SU-DHL-6 (cell line): ENCODE data around the gene TMEM8B.

ENCODE experiments used
- H2AFZ ChIP-seq: fragments of 200-600 bp; sonication (generic); 2 replicates; pipeline ENCODE4 v1.6.1; 2014; ENCODE audit warnings: low read depth, mild to moderate bottlenecking, moderate library complexity, mixed read lengths, antibody characterized with exemption, low read length; ENCODE audit not compliant: severe bottlenecking
- H3F3A ChIP-seq: fragments of 200-600 bp; shearing (Covaris generic); 2 replicates; pipeline ENCODE4 v1.6.0; 2016; ENCODE audit warnings: antibody characterized with exemption, mild to moderate bottlenecking; ENCODE audit not compliant: insufficient read depth
- H3K27ac ChIP-seq: fragments of 200-600 bp; sonication (generic); 2 replicates; pipeline ENCODE4 v1.5.1; 2016; ENCODE audit warnings: low read depth, mild to moderate bottlenecking, low read length, moderate library complexity, mixed read lengths
- H3K27me3 ChIP-seq: fragments of 200-600 bp; sonication (generic), shearing (Covaris generic); 2 replicates; pipeline ENCODE4 v1.6.0; 2014; ENCODE audit warnings: mild to moderate bottlenecking, low read length
- H3K36me3 ChIP-seq: fragments of 200-600 bp; sonication (generic); 2 replicates; pipeline ENCODE4 v1.6.1; 2014; ENCODE audit warnings: mild to moderate bottlenecking, low read length, mixed read lengths
- H3K4me2 ChIP-seq: fragments of 300-600, 200-600 bp; shearing (Covaris generic), sonication (generic); 2 replicates; pipeline ENCODE4 v1.6.0; 2014; ENCODE audit warnings: low read length, low read depth, mild to moderate bottlenecking; ENCODE audit not compliant: poor library complexity, severe bottlenecking
- H3K4me3 ChIP-seq: fragments of 200-600 bp; sonication (generic); 2 replicates; pipeline ENCODE4 v1.5.1; 2014; ENCODE audit warnings: antibody characterized with exemption, low read length, mild to moderate bottlenecking, mixed read lengths; ENCODE audit not compliant: insufficient read depth, poor library complexity, severe bottlenecking
- H3K79me2 ChIP-seq: fragments of 200-600 bp; sonication (generic); 2 replicates; pipeline ENCODE4 v1.6.1; 2014; ENCODE audit warnings: mild to moderate bottlenecking, low read length, moderate library complexity; ENCODE audit not compliant: insufficient read depth
- H3K9ac ChIP-seq: fragments of 200-600 bp; sonication (generic); 2 replicates; pipeline ENCODE4 v1.7.0; 2014; ENCODE audit warnings: mild to moderate bottlenecking, low read length
- H3K9me2 ChIP-seq: fragments of 200-600 bp; sonication (generic); replicated peaks from 2 replicates; pipeline ENCODE4 v1.6.1; 2014; ENCODE audit warnings: low read length; ENCODE audit not compliant: insufficient read depth
- H3K9me3 ChIP-seq: fragments of 200-600 bp; sonication (generic); 2 replicates; pipeline ENCODE4 v1.6.1; 2014; ENCODE audit warnings: low read length, mixed read lengths; ENCODE audit not compliant: insufficient read depth
- H4K20me1 ChIP-seq: fragments of 200-600 bp; sonication (generic); 2 replicates; pipeline ENCODE4 v1.6.1; 2014; ENCODE audit warnings: low read depth, mild to moderate bottlenecking, antibody characterized with exemption, low read length, moderate library complexity, mixed read lengths
- CTCF ChIP-seq: fragments of 200-600 bp; sonication (generic); IDR thresholded peaks from one replicate; pipeline ENCODE4 v1.5.1; 2017; ENCODE audit warnings: antibody characterized with exemption, mild to moderate bottlenecking, low read length, moderate library complexity; ENCODE audit not compliant: insufficient read depth, poor library complexity, severe bottlenecking
- EZH2phosphoT487 ChIP-seq: fragments of 200-600 bp; sonication (generic), shearing (Covaris generic); conservative IDR thresholded peaks from 2 replicates; pipeline ENCODE4 v1.6.1; 2018; ENCODE audit warnings: mild to moderate bottlenecking, antibody characterized with exemption, low read length, moderate library complexity, mixed read lengths

The TMEM8B gene

GRCh38 chr9:35789541-35789940, 39.5 kb upstream of the TMEM8B start:
- no peak for TF ChIP-seq EZH2phosphoT487
- no peak for TF ChIP-seq CTCF
- no peaks in the 10 kb centered on the region for H3K27me3 ChIP-seq
- H3K9me2 ChIP-seq: no peaks in the 10 kb centered on the region
- H3K9me3 ChIP-seq: no peaks in the 10 kb centered on the region
- no peak overlapping the region for H3K4me2 ChIP-seq
- no peak overlapping the region for H3K27ac ChIP-seq
- no peak overlapping the region for H3K9ac ChIP-seq
- no peaks in the 10 kb centered on the region for H3K36me3 ChIP-seq
- no peak overlapping the region for H2AFZ ChIP-seq
- no peaks in the 10 kb centered on the region for H3K79me2 ChIP-seq
- H3K4me3 ChIP-seq: no peak overlapping the region
- H4K20me1 ChIP-seq: no peaks in the 10 kb centered on the region
- no peaks in the 10 kb centered on the region for H3F3A ChIP-seq

- no peak overlapping the region for H3K4me3 ChIP-seq
- no peaks in the 10 kb centered on the region for H3K79me2 ChIP-seq
- no peak overlapping the region for H3K27ac ChIP-seq
- H4K20me1 ChIP-seq: no peaks in the 10 kb centered on the region
- H3K27me3 ChIP-seq: no peaks in the 10 kb centered on the region
- no peak overlapping the region for H3K4me2 ChIP-seq
- no peak overlapping the region for H3K9ac ChIP-seq
- no peaks in the 10 kb centered on the region for H3F3A ChIP-seq
- H3K36me3 ChIP-seq: no peaks in the 10 kb centered on the region
- TF ChIP-seq EZH2phosphoT487 (no peak), CTCF (no peak)
- no peaks in the 10 kb centered on the region for H3K9me3 ChIP-seq
- no peaks in the 10 kb centered on the region for H3K9me2 ChIP-seq
- H2AFZ ChIP-seq: no peak overlapping the region
Observed at GRCh38 chr9:35790025-35790384, 39.0 kb upstream of the TMEM8B start.

- no peaks in the 10 kb centered on the region for H3K9me2 ChIP-seq
- no peak overlapping the region for H3K27ac ChIP-seq
- H3K4me3 ChIP-seq: no peak overlapping the region
- no peaks in the 10 kb centered on the region for H3K27me3 ChIP-seq
- no peaks in the 10 kb centered on the region for H3K36me3 ChIP-seq
- H4K20me1 ChIP-seq: no peaks in the 10 kb centered on the region
- no peaks in the 10 kb centered on the region for H3F3A ChIP-seq
- H3K9ac ChIP-seq: no peak overlapping the region
- H3K9me3 ChIP-seq: no peaks in the 10 kb centered on the region
- peak; percentile 86 for TF ChIP-seq CTCF
- no peak for TF ChIP-seq EZH2phosphoT487
- no peak overlapping the region for H2AFZ ChIP-seq
- H3K79me2 ChIP-seq: no peaks in the 10 kb centered on the region
- H3K4me2 ChIP-seq: no peak overlapping the region
Observed at GRCh38 chr9:35790385-35791296, 38.4 kb upstream of the TMEM8B start.
